Hepatocyte (in vitro differentiated cells): ENCODE data around the gene MCOLN2.

Experiments
- CTCF ChIP-seq: fragments of 200-600 bp; sonication (generic); IDR thresholded peaks from 2 replicates; pipeline ENCODE4 v1.5.1; 2016; ENCODE audit warnings: antibody characterized with exemption, mild to moderate bottlenecking; ENCODE audit not compliant: poor library complexity
- EZH2phosphoT487 ChIP-seq: fragments of 200-600 bp; sonication (generic); IDR thresholded peaks from one replicate; pipeline ENCODE4 v1.6.1; 2018; ENCODE audit warnings: antibody characterized with exemption, mild to moderate bottlenecking, low read depth, moderate library complexity; ENCODE audit not compliant: unreplicated experiment, severe bottlenecking

- no peak for TF ChIP-seq CTCF
- TF ChIP-seq EZH2phosphoT487 = no peak
Observed at GRCh38 chr1:84982395-84982794, 14.5 kb downstream of the MCOLN2 start.
